Measurements from ENCODE around the gene KAZN.

KAZN gene

DNA sequence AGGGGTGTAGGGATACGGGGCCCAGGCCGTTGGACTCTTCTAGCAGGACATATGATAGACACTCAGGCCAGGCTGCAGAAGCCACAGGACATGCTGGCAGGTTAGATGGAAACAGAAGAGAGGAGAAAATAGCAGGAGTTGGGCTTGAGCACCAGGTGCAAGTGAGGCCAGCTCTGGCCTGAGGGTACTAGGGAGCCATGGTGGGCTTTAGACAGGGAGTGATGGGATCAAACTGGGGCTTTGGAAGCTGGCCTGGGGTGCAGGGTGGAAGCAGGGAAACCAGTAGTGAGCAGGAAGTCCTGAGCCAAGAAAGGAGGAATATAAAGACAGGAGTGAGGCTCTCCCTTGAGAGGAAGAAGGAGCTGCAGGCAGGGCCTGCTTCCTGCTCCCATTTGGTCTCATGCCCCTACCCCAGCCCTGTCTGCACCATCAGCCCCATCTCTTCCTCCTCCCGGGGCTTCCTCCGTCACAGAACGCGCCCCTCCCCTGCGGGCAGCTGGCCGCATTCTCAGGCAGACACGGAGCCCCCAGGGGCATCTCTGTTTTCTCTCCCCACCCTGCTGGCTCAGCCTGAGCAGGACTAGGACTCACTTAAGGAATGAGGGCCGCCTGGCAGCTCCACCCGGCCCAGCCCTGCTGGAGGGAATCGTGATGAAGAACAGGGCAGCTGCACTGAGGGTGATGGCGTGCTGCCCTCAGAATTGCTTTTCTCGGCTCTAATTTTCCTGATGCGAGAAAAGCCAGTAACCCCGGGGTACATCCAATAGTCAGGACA, 389.5 kb downstream of the KAZN start:
- DNase-seq (ENCODE audit: low read depth) = no peak

GRCh38 chr1:14988636-14989035, 390.2 kb downstream of the KAZN start:
- no peak for DNase-seq (ENCODE audit: low read depth)

GRCh38 chr1:14989931-14990728, 391.6 kb downstream of the KAZN start:
- no peak for DNase-seq (ENCODE audit: low read depth)

- DNase-seq (ENCODE audit: low read depth) = no peak
These were observed 394.9 kb downstream of the KAZN start for GRCh38 chr1:14993414-14993813.

DNA sequence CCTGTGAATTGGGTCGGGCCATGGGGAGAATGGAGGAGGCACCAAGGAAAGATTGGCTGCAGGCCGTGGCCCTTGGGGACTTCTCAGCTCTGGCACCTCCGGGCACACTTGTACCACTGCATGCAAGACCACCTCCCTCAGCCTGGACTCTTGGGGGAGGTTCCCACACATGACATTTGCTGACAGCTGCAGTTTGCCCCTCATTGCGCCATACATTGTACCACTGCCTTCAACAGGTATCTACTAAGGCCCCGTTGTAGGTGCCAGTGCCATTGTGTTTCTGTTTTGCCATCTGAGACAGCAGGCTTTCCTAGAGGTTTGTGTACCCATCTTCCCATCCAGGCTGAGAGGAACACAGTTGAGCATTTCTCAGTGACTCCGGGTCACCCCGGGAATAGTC, 395.7 kb downstream of the KAZN start:
- no peak for DNase-seq (ENCODE audit: low read depth)

DNA sequence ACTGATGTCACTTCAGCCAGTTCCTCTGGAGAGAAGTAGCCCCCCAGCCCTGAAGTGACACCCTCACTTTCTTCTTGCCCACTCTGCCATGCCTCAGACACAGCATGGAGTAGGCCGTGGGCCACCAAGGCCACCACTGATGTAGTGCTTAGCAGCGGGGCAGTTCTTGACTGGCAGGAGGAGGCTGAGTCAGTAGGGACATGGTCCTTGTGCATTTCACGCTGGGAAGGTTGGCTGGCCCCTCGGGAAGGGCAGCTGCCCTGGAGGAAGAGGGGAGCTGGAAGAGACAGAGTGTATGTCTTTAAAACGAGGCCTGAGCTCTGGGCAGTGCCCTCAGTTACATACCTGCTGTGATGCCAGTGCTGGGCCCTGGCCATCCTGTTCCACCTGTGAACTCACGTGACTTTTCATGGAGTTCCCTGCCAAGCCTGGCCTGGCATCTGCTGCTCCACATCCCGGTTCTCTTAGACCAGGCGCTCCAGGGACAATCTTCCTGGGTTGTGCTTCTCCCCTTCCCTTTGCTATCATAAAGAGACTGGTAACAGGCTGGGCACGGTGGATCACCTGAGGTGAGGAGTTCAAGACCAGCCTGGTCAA, 396.5 kb downstream of the KAZN start:
- no peak for DNase-seq (ENCODE audit: low read depth)

DNA sequence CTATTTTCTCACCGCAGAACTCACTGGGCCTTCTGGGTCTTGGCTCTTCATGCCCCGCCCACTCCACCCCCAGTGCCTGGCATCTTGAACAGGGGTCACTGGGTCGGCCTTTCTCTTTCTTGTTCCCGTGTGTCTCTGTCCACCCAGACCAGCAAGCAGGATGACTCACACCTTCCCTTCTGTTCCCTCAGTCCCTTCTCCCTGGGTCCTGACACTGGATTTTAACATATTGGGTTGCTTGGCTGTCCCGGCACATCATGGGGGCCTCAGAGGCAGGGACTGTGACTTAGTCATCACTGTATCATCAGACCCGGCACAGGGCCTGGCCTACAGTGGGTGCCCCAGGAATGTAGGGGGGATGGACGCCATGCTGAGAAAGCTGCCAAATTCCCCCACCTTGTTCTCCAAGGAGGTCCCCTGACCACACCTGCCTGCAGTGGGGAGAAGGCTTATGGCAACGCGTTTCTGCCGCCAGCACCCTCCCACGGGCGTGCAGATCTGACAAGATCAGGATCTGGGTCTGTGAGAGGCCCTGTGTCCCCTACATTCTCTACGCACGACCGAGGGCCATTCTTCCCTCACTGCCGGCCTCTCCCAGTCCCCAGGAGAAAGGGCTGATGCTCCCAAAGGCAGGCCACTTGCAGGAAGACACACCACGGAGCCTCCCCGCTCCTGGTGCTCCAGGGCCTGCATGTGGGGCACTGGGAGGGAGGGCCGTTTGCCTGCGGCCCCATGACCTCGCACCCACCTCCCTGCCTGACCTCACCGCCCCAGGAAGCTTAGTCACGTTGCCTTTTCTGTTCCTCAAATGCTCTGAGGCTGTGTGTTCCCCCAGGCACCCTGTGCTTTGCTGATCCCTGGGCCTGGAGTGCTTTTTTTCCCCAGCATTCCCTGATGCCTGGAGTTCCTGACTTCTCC, 397.9 kb downstream of the KAZN start:
- no peak for DNase-seq (ENCODE audit: low read depth)

DNA sequence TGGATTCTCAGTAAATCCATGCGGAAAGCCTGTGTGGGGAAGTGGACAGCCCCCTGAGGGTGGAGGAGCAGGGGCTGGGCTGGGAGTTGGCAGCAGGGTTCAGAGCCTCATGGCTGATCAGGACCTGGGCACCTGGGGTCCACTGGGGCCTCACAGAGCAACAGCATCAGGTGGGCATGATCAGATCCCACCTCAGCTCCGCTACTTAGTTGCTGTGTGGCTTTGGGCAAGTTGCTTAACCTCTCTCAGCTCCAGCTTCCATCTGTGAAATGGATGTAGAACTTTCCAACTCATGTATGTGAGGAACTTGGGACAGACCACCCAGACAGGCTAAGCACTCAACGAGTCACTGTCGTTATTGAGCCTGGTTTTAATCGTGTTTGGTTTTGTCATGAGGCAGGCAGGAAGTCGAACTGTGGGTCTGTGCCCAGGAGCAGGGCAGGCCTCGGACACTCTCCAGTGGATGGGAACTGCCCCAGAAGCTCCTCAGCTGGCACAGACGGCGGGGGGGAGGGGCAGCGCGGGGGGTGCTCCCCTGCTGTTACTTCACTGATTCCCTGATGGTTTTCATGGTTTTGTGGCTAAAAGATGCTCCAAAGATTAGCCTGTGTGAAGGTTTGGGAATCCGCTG, 399.3 kb downstream of the KAZN start:
- DNase-seq (ENCODE audit: low read depth) = no peak

DNA sequence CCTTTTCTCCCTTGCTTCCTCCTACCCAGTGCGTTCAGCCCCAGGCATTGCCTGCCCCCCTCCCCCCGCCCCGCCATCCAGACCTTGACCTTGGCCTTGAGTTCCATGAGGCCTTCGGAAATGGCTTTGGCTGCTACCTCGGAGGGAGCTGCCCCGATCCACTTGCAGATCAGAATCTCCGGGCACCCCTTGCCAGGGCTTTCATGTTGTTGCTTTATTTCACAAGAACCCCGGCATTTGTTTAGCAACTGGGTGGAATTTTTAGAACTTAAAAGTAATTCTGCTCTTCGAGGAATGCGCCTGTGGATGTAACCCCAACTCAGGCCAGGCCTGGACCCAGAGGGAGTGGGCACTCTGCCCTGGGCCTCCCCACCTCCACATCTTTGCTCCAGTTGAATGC, 401.0 kb downstream of the KAZN start:
- no peak for DNase-seq (ENCODE audit: low read depth)

GRCh38 chr1:15000030-15000429, 401.5 kb downstream of the KAZN start:
- DNase-seq (ENCODE audit: low read depth) = no peak

- DNase-seq (ENCODE audit: low read depth) = no peak
These were observed 402.2 kb downstream of the KAZN start for GRCh38 chr1:15000671-15001070.

DNA sequence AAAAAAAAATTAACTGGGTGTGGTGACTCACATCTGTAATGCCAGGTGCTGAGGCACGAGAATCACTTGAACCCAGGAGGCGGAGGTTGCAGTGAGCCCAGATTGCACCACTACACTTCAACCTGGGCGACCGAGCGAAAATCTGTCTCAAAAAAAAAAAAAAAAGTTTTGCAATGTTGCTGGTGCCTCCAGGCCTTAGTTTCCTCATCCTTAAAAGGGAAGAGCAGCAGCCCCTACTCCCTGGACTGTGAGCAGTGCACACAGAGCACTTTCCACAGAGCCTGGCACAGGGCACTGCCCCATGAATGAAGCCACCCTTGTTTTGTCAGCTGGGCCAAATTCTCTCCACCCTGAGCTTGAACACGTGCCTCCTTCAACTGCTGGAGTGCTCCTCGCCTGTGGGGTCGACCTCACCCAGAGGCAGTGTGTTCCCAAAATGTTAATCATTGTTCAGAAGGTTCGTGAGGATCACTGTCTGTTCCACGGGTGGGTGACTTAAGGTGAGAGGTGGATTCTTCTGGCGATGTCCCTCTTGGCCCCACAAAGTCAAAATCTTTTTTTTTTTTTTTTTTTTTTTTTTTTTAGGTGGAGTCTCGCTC, 402.9 kb downstream of the KAZN start:
- DNase-seq (ENCODE audit: low read depth) = no peak

- DNase-seq (ENCODE audit: low read depth) = no peak
These were observed 403.8 kb downstream of the KAZN start for GRCh38 chr1:15002325-15002724.

DNA sequence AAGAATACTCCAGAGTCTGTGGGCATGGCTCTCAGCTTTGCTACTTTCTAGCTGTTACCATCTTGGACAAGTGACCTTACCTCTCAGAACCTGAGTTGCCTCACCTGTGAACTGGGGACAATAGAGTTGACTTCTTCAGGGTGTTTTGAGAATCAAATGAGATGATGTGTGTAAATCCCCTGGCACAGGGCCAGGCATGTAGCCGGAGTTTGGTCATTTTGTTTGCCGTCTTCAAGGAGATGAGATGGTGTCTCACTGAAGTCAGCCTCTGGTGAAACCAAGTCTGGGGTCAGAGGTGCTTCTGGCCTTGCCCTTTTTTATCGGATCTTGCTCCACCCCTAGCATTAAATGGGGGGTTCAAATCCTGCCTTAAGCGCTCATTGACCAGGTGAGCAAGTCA, 405.9 kb downstream of the KAZN start:
- DNase-seq (ENCODE audit: low read depth) = no peak

- no peak for DNase-seq (ENCODE audit: low read depth)
These were observed 406.6 kb downstream of the KAZN start for GRCh38 chr1:15005116-15005515.

DNA sequence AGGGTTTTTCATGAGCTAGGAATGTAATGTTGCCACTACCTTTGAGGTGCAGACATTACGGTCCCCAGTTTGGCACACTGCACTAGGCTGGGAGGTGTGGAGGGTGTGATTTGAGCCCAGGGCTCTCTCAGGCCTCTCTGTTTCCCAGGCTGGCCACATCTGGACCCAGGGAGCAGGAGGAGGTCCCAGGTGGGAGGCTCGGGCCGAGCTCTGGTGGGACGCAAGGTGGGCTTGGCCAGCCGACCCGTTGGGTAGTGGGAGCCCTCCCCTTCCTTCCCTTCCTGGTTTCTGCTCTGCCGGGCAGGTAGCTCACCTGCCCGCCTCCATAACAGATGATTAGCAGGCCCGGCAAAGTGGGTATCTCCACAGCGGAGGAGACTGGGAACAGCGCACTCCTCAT, 408.9 kb downstream of the KAZN start:
- no peak for DNase-seq (ENCODE audit: low read depth)

DNA sequence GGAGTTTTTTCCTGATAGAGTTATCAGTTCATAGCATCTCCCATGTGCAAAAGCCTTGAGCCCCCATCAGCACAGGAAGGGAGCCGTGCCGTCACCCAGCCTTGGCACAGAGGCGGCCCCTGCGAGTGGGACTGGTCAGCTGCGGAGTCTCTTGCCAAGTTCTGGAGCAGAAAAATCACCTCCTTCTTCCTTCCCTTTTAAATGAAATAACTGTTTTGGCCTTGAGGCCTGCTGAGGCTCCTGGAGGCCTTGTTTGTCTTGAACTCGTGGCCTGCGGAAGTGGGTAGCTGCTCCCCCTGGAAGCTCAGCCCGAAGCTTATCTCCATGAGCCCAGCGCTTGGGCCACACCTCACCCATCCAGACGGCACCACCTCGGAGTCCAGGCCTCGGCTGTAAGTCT, 409.4 kb downstream of the KAZN start:
- DNase-seq (ENCODE audit: low read depth) = no peak

GRCh38 chr1:15008783-15009729, 410.6 kb downstream of the KAZN start:
- no peak for DNase-seq (ENCODE audit: low read depth)

DNA sequence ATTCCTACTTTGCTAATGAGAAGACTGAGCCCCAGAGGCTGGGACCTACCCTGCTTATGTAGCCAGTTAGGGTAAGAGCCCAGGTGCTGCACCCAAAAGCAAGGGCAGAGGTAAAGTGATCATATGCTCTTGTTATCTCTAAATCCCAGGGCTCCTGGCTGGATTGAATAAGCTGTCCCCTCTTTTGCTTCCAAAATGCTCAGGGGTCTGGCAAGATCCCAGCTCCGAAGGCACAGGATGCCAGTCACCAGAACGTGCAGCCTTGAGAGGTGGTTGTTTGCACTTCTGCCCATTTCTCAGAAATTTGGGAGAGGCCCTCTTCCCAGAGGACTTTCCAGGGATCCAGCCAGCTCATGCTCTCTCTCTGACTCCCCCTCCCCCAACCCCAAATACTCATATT, 412.7 kb downstream of the KAZN start:
- DNase-seq (ENCODE audit: low read depth) = no peak

GRCh38 chr1:15011661-15012060, 413.2 kb downstream of the KAZN start:
- no peak for DNase-seq (ENCODE audit: low read depth)

Data from stimulated activated CD8-positive, alpha-beta memory T cell treated with anti-CD3 and anti-CD28 coated beads, Interleukin-12 subunit alpha, Interleukin-12 subunit beta, amount 100 ng/mL, for 4 hours (primary cell).